D721Med (cell line): ENCODE results near the gene KLHL6.
"Not testable (repeated sequence)": the region's sequence is repeated elsewhere in the genome, so short reads cannot be mapped to it uniquely, and the experiment has no call there.

Experiments
- DNase-seq: peaks from one replicate; pipeline ENCODE4 v3.0.0; 2011; ENCODE audit warnings: low spot score; ENCODE audit not compliant: insufficient read length
- FAIRE-seq: peaks from 2 replicates; lab custom pipeline; 2011; peaks lifted over from hg19 to GRCh38; lab: Jason Lieb, UNC
- TF ChIP-seq, protein P1 (sequence below): IDR thresholded peaks from 2 replicates; pipeline ENCODE4 v1.5.1; 2012; ENCODE audit warnings: mild to moderate bottlenecking, control low read depth; ENCODE audit not compliant: insufficient read depth; ENCODE audit errors: missing control alignments

The KLHL6 gene

DNA sequence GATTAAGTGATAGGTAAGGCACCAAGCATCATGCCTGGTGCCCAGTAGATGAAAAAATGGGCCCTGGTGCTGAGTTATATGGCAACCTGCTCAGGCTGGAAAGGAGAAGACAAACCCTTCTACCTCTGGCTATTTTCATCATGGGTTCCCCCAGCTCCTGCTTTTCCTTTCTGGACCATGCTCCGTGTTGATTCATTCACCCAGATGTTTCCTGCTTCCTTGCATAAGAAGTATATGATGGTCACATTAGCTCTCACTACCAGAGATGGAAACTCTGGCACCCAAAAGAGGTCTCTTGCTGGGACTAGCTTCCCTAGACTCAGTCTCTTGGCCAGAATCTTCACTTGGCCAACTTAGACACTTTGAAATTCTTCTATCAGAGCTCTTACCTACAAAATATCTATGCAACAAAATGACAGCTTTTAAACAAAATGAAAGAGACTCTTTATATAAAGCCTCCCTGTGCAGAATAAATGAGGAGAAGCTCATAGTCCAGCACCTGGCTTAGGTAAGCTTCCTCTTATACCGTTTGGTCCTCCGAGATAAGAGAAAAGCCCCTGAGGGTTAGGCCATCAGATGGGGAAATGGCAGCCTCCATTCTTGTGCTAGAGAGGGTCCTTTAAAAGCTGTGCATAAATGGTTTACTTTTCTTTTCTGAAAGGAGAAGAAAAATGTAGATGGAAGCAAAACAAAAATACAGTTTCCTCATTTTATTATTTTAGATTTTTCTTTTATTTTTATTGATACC lies 80.3 kb downstream of the KLHL6 start:
- TF ChIP-seq, protein P1, sequence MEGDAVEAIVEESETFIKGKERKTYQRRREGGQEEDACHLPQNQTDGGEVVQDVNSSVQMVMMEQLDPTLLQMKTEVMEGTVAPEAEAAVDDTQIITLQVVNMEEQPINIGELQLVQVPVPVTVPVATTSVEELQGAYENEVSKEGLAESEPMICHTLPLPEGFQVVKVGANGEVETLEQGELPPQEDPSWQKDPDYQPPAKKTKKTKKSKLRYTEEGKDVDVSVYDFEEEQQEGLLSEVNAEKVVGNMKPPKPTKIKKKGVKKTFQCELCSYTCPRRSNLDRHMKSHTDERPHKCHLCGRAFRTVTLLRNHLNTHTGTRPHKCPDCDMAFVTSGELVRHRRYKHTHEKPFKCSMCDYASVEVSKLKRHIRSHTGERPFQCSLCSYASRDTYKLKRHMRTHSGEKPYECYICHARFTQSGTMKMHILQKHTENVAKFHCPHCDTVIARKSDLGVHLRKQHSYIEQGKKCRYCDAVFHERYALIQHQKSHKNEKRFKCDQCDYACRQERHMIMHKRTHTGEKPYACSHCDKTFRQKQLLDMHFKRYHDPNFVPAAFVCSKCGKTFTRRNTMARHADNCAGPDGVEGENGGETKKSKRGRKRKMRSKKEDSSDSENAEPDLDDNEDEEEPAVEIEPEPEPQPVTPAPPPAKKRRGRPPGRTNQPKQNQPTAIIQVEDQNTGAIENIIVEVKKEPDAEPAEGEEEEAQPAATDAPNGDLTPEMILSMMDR: no peak
- no peak for FAIRE-seq
- DNase-seq: no peak

DNA sequence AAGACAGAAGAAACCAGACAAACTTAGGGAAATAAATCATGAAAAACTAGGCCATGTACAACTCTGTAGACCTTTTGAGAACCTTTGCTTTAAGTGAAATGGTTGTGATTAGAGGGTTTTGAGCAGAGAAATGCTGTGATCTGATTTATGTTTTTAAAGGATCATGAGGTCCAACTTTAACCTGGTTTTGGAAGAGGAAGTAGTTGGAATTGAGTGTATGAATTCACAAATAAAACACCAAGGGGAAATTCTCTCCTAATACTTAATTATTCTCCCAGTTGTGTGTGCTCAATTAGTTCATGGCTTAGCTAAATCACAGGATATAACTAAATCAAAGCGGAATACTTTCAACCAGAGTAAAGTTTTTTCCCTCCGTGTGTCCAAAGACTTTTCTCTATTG lies 81.5 kb downstream of the KLHL6 start:
- TF ChIP-seq, protein P1: no peak
- DNase-seq (no peak), FAIRE-seq (no peak)

DNA sequence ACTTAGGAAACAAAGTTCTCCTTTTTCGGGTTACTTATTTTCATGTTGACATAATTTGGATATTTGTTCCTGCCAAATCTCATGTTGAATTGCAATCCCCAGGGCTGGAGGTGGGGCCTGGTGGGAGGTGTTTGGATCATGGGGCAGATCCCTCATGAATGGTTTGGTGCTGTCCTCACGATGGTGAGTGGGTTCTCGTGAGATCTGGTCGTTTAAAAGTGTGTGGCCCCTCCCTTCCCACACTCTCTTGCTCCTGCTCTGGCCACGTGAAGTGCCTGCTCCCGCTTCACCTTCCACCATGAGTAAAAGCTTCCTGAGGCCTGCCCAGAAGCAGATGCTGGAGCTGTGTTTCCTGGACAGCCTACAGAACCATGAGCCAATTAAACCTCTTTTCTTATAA lies 83.4 kb downstream of the KLHL6 start:
- no peak for DNase-seq
- TF ChIP-seq, protein P1: no peak
- FAIRE-seq: no peak

DNA sequence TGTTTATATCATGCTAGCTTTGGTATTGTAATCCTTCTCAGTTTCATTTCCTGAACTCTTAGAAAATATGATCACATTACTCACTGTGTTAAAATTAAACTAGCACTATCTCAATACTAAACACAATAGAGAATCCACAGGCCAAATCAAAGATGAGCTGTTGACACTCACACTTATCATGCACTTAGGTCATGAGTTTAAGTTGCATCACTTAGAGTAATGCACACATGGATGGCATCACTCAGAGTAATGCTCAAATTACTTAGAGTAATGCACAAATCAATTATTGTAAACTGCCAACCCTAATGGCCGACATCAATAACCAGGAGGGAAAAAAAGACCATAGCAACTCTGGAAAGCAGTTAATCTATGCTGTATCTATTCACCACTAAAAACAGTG lies 87.1 kb downstream of the KLHL6 start:
- DNase-seq (no peak), FAIRE-seq (no peak)
- TF ChIP-seq, protein P1: no peak

DNA sequence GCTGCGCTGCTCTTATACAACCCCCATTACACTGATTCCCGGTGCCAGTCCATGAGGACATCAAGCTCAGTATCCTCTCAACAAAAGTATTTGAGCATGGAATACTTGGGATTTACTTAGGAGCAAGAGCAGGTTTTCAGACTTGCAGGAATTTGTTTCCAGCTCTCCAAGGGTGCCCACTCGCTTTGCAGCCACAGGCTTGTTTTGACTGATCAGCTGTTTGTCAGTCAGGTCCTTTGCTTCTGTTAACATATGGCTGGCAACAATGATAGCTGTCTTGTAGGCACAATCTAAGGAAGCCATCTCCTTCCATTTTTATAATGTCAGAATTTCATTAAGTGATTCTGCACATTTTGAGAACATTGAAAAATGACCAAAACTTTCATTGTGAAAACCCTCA lies 88.9 kb downstream of the KLHL6 start:
- no peak for FAIRE-seq
- no peak for DNase-seq
- TF ChIP-seq, protein P1: no peak

DNA sequence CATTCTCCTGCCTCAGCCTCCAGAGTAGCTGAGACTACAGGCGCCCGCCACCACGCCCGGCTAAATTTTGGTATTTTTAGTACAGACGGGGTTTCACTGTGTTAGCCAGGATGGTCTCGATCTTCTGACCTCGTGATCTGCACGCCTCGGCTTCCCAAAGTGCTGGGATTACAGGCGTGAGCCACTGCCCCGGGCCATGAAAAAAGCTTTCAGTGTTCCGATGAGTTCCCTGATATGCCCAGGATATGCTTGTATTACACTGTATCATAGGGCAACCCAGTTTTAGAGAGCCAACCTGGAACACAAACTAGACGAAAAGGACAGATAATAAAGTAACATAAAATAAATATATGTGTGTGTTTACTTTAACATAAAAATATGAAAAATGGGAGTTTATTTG lies 89.8 kb downstream of the KLHL6 start:
- FAIRE-seq, DNase-seq: not testable (repeated sequence)

DNA sequence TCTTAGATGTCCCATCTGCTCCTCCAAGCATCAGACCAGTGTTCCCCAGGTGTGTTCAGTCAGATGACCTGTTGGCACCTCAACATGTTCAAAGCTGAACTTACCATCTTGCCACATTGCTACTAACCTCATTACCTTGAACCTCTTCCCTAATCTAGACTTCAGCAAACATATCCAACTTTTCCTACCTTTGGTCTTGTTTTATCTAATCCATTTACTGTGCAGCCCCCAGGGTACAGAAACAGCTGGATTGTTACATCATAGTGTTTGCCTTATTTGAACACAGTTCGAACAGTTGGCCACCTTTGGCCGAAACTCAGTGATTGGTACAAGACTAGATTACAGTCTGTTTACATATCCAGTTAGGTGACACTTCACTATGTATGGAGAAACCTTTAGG lies 91.0 kb downstream of the KLHL6 start:
- no peak for DNase-seq
- TF ChIP-seq, protein P1: no peak
- FAIRE-seq: no peak
